Measurements from ENCODE around the gene ACKR2. TPM values are rescaled to one million over a fixed set of nuclear protein-coding genes. Genes with fewer than 3 reads are reported as not detected.

The ACKR2 gene
- total RNA-seq, 1 donor from 2014 or later, result 0.44 TPM

DNA sequence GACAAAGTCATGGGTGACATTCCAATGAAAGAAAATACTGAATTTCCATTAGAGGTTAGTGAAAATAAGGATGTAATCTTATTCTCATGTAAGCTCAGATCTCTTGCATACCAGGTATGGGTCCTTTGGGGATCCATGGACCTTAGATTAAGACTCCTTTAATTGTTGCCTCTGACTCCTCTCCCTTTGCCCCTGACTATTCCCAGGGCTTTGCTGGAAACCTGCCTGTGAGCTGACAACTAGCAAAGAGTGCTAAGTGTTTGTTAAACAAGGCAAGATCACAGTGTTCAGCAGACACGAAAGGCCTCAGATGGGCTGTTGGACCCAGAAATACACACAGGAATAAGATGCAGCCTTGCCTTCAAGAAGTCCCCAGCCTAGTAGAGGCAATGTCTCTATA lies 32.1 kb downstream of the ACKR2 start:
- TF ChIP-seq, protein P1, sequence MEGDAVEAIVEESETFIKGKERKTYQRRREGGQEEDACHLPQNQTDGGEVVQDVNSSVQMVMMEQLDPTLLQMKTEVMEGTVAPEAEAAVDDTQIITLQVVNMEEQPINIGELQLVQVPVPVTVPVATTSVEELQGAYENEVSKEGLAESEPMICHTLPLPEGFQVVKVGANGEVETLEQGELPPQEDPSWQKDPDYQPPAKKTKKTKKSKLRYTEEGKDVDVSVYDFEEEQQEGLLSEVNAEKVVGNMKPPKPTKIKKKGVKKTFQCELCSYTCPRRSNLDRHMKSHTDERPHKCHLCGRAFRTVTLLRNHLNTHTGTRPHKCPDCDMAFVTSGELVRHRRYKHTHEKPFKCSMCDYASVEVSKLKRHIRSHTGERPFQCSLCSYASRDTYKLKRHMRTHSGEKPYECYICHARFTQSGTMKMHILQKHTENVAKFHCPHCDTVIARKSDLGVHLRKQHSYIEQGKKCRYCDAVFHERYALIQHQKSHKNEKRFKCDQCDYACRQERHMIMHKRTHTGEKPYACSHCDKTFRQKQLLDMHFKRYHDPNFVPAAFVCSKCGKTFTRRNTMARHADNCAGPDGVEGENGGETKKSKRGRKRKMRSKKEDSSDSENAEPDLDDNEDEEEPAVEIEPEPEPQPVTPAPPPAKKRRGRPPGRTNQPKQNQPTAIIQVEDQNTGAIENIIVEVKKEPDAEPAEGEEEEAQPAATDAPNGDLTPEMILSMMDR (IDR thresholded peaks at IDR 0.05; ENCODE audit: borderline replicate concordance), result no peak
- H3K4me1 ChIP-seq, result peaks cover 24% of the 10 kb centered on the region
- no peak overlapping the region for H3K4me3 ChIP-seq
- H3K27me3 ChIP-seq (ENCODE audit: low read depth), result no peaks in the 10 kb centered on the region
- no peaks in the 10 kb centered on the region for H3K9me3 ChIP-seq (replicated peaks)
- intact Hi-C loops (cut with micrococcal nuclease), result no loop called here
- no peak overlapping the region for H3K27ac ChIP-seq (replicated peaks)
- no peak for DNase-seq
- no peaks in the 10 kb centered on the region for H3K36me3 ChIP-seq

DNA sequence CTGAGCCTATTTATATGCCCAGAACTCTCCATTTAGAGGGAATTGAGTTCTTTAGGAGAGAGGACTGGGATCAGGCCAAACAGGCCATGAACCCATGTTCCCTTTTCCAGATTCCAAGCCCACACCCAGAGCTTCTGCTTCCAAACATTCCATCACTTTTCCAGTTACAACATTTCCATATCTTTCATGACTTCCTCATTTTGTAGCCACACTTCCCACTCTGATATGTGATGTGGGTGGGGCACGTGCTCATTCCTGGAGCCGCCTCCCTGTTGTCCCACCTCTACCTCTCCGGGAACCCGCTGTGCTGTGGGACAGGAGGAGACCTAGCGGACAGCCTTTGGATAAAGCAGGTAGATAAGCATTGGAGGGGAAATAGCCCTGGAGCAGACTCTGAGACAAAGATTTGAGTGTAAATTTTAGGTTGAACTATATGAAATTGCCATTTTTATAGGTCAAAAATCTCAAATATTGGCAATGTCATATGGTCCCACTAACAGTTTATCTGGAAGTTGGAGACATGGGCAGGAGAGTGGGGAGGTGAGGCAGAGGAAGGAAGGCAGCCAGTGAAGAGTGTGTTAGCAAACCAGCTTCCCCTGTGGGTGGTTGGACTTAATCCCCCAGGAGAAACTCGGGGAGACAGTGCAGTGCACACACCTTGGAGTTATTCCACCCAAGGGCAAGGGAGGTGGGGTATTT lies 34.6 kb downstream of the ACKR2 start:
- no peaks in the 10 kb centered on the region for H3K9me3 ChIP-seq (replicated peaks)
- DNase-seq, result no peak
- TF ChIP-seq, protein P1 (IDR thresholded peaks at IDR 0.05; ENCODE audit: borderline replicate concordance), result no peak
- H3K27ac ChIP-seq (replicated peaks), result peak overlapping the region; percentile 37
- peaks cover 38% of the 10 kb centered on the region for H3K4me1 ChIP-seq
- H3K36me3 ChIP-seq, result no peaks in the 10 kb centered on the region
- no peaks in the 10 kb centered on the region for H3K27me3 ChIP-seq (ENCODE audit: low read depth)
- intact Hi-C loops (cut with micrococcal nuclease), result no loop called here
- no peak overlapping the region for H3K4me3 ChIP-seq

DNA sequence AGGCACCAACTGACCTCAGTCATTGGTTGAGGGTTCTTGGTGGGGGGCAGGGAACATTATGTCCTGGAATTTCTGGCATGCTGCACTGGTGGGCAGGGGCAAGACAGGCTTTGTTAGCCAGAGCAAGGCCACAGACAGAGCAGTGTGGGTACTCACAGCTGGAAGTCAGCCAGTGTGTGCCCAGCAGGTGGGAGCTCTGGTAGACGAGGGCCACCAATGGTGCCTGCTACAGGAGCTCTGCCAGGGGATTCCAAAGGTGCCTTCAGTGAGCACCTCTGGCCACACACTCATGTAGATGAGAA lies 35.1 kb downstream of the ACKR2 start:
- Histone ChIP-seq H3K36me3 (no peaks in the 10 kb centered on the region), H3K4me1 (peaks cover 38% of the 10 kb centered on the region), H3K27me3 (ENCODE audit: low read depth) (no peaks in the 10 kb centered on the region), H3K27ac (replicated peaks) (no peak overlapping the region), H3K4me3 (no peak overlapping the region), H3K9me3 (replicated peaks) (no peaks in the 10 kb centered on the region)
- intact Hi-C loops (cut with micrococcal nuclease), result no loop called here
- no peak for DNase-seq
- TF ChIP-seq, protein P1 (IDR thresholded peaks at IDR 0.05; ENCODE audit: borderline replicate concordance), result no peak

DNA sequence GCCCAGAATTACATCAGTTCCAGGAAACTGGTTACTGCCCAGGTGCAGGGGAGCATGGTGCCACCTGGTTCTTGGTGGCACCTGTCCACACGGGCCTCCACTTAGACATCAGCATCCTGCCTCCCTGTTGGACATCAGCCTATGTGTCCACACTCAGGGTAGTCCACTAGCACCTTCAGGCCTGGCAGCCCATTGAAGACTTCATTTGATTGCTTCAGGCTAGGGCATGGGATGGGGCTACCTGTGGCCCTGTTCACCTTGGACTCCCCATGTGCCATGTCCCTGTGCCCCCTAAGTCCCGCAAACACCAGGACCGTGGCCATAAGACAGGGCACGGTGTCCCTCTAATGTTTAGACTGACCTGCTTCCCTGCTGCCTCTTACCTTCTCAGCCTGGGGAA lies 35.6 kb downstream of the ACKR2 start:
- TF ChIP-seq, protein P1 (IDR thresholded peaks at IDR 0.05; ENCODE audit: borderline replicate concordance), result no peak
- Histone ChIP-seq H3K27me3 (ENCODE audit: low read depth) (no peaks in the 10 kb centered on the region), H3K4me3 (no peak overlapping the region), H3K27ac (replicated peaks) (peak overlapping the region; percentile 38), H3K36me3 (no peaks in the 10 kb centered on the region), H3K9me3 (replicated peaks) (no peaks in the 10 kb centered on the region), H3K4me1 (peaks cover 38% of the 10 kb centered on the region)
- intact Hi-C loops (cut with micrococcal nuclease), result no loop called here
- DNase-seq, result no peak

DNA sequence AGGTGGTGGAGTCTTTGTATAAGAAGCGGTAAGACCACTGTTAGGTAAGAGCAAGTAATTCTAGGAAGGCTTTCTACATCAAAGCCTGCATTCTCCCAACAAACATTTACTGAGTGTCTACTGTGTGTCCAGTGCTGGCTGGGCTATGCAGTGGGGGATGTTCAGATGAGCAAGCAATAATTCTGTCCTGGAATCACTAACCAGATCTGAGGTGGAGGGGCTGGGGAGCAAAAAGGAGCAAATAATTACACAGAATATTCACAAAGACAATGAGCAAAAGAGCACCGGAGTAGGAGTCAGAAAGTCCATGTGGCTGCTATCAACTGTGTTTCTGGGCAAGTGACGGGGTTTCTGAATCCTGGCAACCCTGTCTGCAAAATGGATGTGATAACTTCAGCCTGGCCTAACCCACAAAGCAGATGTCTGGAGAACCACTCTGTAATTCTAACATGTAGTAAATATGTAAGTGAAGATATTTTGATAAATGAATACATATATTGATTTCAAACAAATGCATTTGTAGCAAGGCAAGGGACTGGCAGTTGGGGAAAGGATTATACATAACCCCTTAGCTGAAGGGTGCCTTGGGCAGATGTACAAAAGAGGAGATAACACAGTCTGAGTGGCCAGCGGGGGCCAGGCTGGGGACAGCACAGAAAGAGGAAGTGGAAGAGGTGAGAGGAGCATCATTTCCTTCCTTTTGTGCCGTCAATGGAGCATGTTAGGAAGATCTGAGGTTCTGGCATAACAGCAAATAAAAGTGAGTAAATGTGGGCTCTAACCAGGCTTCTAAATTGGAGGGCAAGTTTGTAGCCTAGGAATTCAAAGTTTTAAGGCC lies 37.7 kb downstream of the ACKR2 start:
- H3K27me3 ChIP-seq (ENCODE audit: low read depth), result no peaks in the 10 kb centered on the region
- H3K27ac ChIP-seq (replicated peaks), result peak overlapping the region; percentile 38
- no peaks in the 10 kb centered on the region for H3K36me3 ChIP-seq
- intact Hi-C loops (cut with micrococcal nuclease), result no loop called here
- TF ChIP-seq, protein P1 (IDR thresholded peaks at IDR 0.05; ENCODE audit: borderline replicate concordance), result no peak
- H3K4me3 ChIP-seq, result no peak overlapping the region
- no peaks in the 10 kb centered on the region for H3K9me3 ChIP-seq (replicated peaks)
- no peak for DNase-seq
- peaks cover 34% of the 10 kb centered on the region for H3K4me1 ChIP-seq

Data from left ventricle myocardium inferior (tissue), 1 donor.